Esophagus squamous epithelium (tissue), 5 donors: Measurements from ENCODE around the gene C7. TPM values are rescaled to one million over a fixed set of nuclear protein-coding genes. Genes with fewer than 3 reads are reported as not detected.

ENCODE experiments used
- DNase-seq: peaks from one replicate; lab custom pipeline; 2025; lab: John Stamatoyannopoulos, UW
- H3K27ac ChIP-seq, 4 donors: fragments of 200-600 bp; sonication (generic); one replicate each; pipeline ENCODE4 v1.5.1; 2016 to 2019; ENCODE audit warnings: mild to moderate bottlenecking in 1 of 4
- H3K27me3 ChIP-seq, 4 donors: fragments of 200-600 bp; sonication (generic); 1 replicate in 3 of 4; 2 replicates in 1 of 4; pipeline versions ENCODE4 v1.5.1 to v1.6.0; 2017 to 2021; ENCODE audit warnings: antibody characterized with exemption in 1 of 4
- H3K36me3 ChIP-seq, 3 donors: fragments of 200-600 bp; sonication (generic); one replicate each; pipeline ENCODE4 v1.5.1; 2016 to 2019
- H3K4me1 ChIP-seq, 3 donors: fragments of 200-600 bp; sonication (generic); one replicate each; pipeline ENCODE4 v1.5.1; 2017 to 2019
- H3K4me3 ChIP-seq, 4 donors: fragments of 200-600 bp; sonication (generic); 1 replicate in 3 of 4; 2 replicates in 1 of 4; pipeline ENCODE4 v1.5.1; 2016 to 2019; ENCODE audit warnings: mild to moderate bottlenecking in 2 of 4, moderate library complexity in 1 of 4
- H3K9me3 ChIP-seq, 3 donors: fragments of 200-600 bp; sonication (generic); one replicate each; pipeline ENCODE4 v1.5.1; 2016 to 2019
- POLR2A ChIP-seq, 4 donors: fragments of 450-650 bp; IDR thresholded peaks; one replicate each; pipeline ENCODE4 v1.6.1; 2017; ENCODE audit warnings: antibody characterized with exemption in 4 of 4, mild to moderate bottlenecking in 4 of 4, moderate library complexity in 3 of 4
- WGBS, 2 donors: methylation state at CpG; one replicate each; pipeline ENCODE4 v1.1.5; 2018; 5-methylcytosine and 5-hydroxymethylcytosine counted together
- intact Hi-C: fragments of 100-400 bp; cut with DNase I; formaldehyde crosslinking; loops from one replicate; pipeline ENCODE4 v1.15.0; 2022
- total RNA-seq, 4 donors: library from RNA; depleted of rRNA; stranded (reverse); fragments of >200 nt; gene quantifications; one replicate each; pipeline ENCODE4 v1.1.0, GENCODE V29; 2016
- TF ChIP-seq, protein P1 (sequence below), 6 experiments: fragments of 450-650 bp in 4 of 6; fragments of 200-600 bp in 2 of 6; sonication (generic) in 2 of 6; IDR thresholded peaks; one replicate each; pipeline ENCODE4 v1.5.1; 2016 to 2019; ENCODE audit warnings: antibody characterized with exemption in 6 of 6, mild to moderate bottlenecking in 4 of 6, moderate library complexity in 4 of 6
- donor health status: DM: yes; HTN: yes; CAD: no.

C7 gene
- total RNA-seq, 4 donors from 2014 or later: 8.2 to 245 (median 108) TPM

GRCh38 chr5:40873286-40873880 is 35.9 kb upstream of the C7 start:
- Histone ChIP-seq H3K36me3 (no peaks in the 10 kb centered on the region), H3K4me3 (no peak overlapping the region), H3K9me3 (peaks cover 0 to 31% (median 12%) of the 10 kb centered on the region in 3 donors), H3K27ac (no peak overlapping the region), H3K4me1 (peaks cover 0 to 7% (median 0%) of the 10 kb centered on the region in 3 donors), H3K27me3 (no peaks in the 10 kb centered on the region)
- TF ChIP-seq, protein P1, sequence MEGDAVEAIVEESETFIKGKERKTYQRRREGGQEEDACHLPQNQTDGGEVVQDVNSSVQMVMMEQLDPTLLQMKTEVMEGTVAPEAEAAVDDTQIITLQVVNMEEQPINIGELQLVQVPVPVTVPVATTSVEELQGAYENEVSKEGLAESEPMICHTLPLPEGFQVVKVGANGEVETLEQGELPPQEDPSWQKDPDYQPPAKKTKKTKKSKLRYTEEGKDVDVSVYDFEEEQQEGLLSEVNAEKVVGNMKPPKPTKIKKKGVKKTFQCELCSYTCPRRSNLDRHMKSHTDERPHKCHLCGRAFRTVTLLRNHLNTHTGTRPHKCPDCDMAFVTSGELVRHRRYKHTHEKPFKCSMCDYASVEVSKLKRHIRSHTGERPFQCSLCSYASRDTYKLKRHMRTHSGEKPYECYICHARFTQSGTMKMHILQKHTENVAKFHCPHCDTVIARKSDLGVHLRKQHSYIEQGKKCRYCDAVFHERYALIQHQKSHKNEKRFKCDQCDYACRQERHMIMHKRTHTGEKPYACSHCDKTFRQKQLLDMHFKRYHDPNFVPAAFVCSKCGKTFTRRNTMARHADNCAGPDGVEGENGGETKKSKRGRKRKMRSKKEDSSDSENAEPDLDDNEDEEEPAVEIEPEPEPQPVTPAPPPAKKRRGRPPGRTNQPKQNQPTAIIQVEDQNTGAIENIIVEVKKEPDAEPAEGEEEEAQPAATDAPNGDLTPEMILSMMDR (IDR thresholded peaks at IDR 0.05): no peak
- TF ChIP-seq POLR2A (IDR thresholded peaks at IDR 0.05): no peak
- DNase-seq: no peak
- intact Hi-C loops: no loop called here
- WGBS, 2 donors: 87 to 90% methylated on average over 3 of the region's 3 CpGs

- H3K27me3 ChIP-seq: no peaks in the 10 kb centered on the region
- TF ChIP-seq, protein P1 (IDR thresholded peaks at IDR 0.05): no peak
- TF ChIP-seq POLR2A (IDR thresholded peaks at IDR 0.05): no peak
- no peak overlapping the region for H3K27ac ChIP-seq
- peaks cover 0 to 10% (median 0%) of the 10 kb centered on the region in 3 donors for H3K4me1 ChIP-seq
- intact Hi-C loops: no loop called here
- 71 to 72% methylated on average over 3 of the region's 3 CpGs for WGBS, 2 donors
- DNase-seq: no peak
- H3K4me3 ChIP-seq: no peak overlapping the region
- no peaks in the 10 kb centered on the region for H3K36me3 ChIP-seq
- H3K9me3 ChIP-seq: peaks cover 0 to 31% (median 12%) of the 10 kb centered on the region in 3 donors
Measured at GRCh38 chr5:40875958-40876357, 33.3 kb upstream of the C7 start.

GRCh38 chr5:40877371-40877988 is 31.8 kb upstream of the C7 start:
- TF ChIP-seq, protein P1 (IDR thresholded peaks at IDR 0.05): no peak
- no peak for TF ChIP-seq POLR2A (IDR thresholded peaks at IDR 0.05)
- DNase-seq: no peak
- intact Hi-C loops: no loop called here

GRCh38 chr5:40879163-40879942 is 29.9 kb upstream of the C7 start:
- 27% methylated on average over 10 of the region's 10 CpGs for WGBS, 2 donors
- H3K9me3 ChIP-seq: peaks cover 0 to 14% (median 5%) of the 10 kb centered on the region in 3 donors
- H3K27me3 ChIP-seq: no peaks in the 10 kb centered on the region
- peaks cover 0 to 4% (median 0%) of the 10 kb centered on the region in 3 donors for H3K4me1 ChIP-seq
- intact Hi-C loops: no loop called here
- no peak overlapping the region for H3K27ac ChIP-seq
- TF ChIP-seq, protein P1 (IDR thresholded peaks at IDR 0.05): peak; percentile 34 to 70 (median 54)
- TF ChIP-seq POLR2A (IDR thresholded peaks at IDR 0.05): no peak
- DNase-seq: no peak
- no peak overlapping the region for H3K4me3 ChIP-seq
- no peaks in the 10 kb centered on the region for H3K36me3 ChIP-seq

More at GRCh38 chr5:40877371-40877988, 31.8 kb upstream of the C7 start:
- Histone ChIP-seq H3K4me3 (no peak overlapping the region), H3K4me1 (peaks cover 0 to 4% (median 0%) of the 10 kb centered on the region in 3 donors), H3K27me3 (no peaks in the 10 kb centered on the region), H3K9me3 (peaks cover 0 to 19% (median 5%) of the 10 kb centered on the region in 3 donors), H3K27ac (no peak overlapping the region), H3K36me3 (no peaks in the 10 kb centered on the region)
- 56 to 62% methylated on average over 6 of the region's 6 CpGs for WGBS, 2 donors
